ENCODE data around the gene SASH1. TPM values are rescaled to one million over a fixed set of nuclear protein-coding genes. Genes with fewer than 3 reads are reported as not detected.

Gene SASH1
- total RNA-seq, 1 experiment from 2014 or later: 11.7 TPM

GRCh38 chr6:148414836-148415235 is 72.2 kb downstream of the SASH1 start:
- ChIA-PET CTCF (no interaction called here), RAD21 (ENCODE audit: low non-redundant PET in 1 of 2, low total read pairs in 2 of 2, uncharacterized antibody in 2 of 2, unreplicated experiment in 2 of 2) (no interaction called here), POLR2A (no interaction called here)
- Histone ChIP-seq H3K9ac (ENCODE audit: low read length) (no peak overlapping the region), H3K36me3 (ENCODE audit: control insufficient read depth in 1 of 2, insufficient read depth in 2 of 2, low read length in 2 of 2) (no peaks in the 10 kb centered on the region), H4K20me1 (ENCODE audit: insufficient read depth) (no peaks in the 10 kb centered on the region), H3K9me3 (ENCODE audit: control insufficient read depth in 1 of 2, insufficient read depth in 1 of 2, low read depth in 1 of 2, low read length in 2 of 2) (no peaks in the 10 kb centered on the region), H2AFZ (ENCODE audit: low read depth, low read length, poor library complexity, severe bottlenecking) (no peak overlapping the region), H3K27me3 (ENCODE audit: insufficient read depth, low read length) (no peaks in the 10 kb centered on the region), H3K27ac (ENCODE audit: low read depth, low read length) (no peak overlapping the region), H3K4me1 (ENCODE audit: control insufficient read depth in 1 of 2, insufficient read depth in 2 of 2, low read length in 2 of 2) (peaks cover 6 to 9% of the 10 kb centered on the region in 2 experiments; a peak in 3 of 4 replicates), H3K9me2 (ENCODE audit: insufficient read depth) (no peaks in the 10 kb centered on the region), H3K4me3 (replicated peaks in 1 of 2; ENCODE audit: low read depth in 1 of 2, low read length in 2 of 2) (no peak overlapping the region), H3K79me2 (ENCODE audit: insufficient read depth, low read length) (no peaks in the 10 kb centered on the region), H3K4me2 (ENCODE audit: low read length) (no peak overlapping the region)
- BruUV-seq (replicated peaks): no TSS peak
- TF ChIP-seq EZH2 (IDR thresholded peaks at IDR 0.05) (no peak), SRF (IDR thresholded peaks at IDR 0.05; ENCODE audit: low read depth) (no peak), POLR2A (IDR thresholded peaks at IDR 0.05; ENCODE audit: borderline replicate concordance, extremely low read depth, insufficient read depth, insufficient read length) (no peak), JUND (IDR thresholded peaks at IDR 0.05) (no peak), SP1 (IDR thresholded peaks at IDR 0.05; ENCODE audit: low read depth) (no peak)
- DNase-seq (ENCODE audit: low read depth, low spot score) (no peak), ATAC-seq (no peak; the same call in 1 of the 2 replicates)
- intact Hi-C loops (cut with micrococcal nuclease): no loop called here

GRCh38 chr6:148415511-148416260 is 73.0 kb downstream of the SASH1 start:
- intact Hi-C loops (cut with micrococcal nuclease): no loop called here
- H3K9me2 ChIP-seq (ENCODE audit: insufficient read depth): no peaks in the 10 kb centered on the region
- H4K20me1 ChIP-seq (ENCODE audit: insufficient read depth): no peaks in the 10 kb centered on the region
- peaks cover 6 to 9% of the 10 kb centered on the region in 2 experiments; a peak in 2 of 4 replicates for H3K4me1 ChIP-seq (ENCODE audit: control insufficient read depth in 1 of 2, insufficient read depth in 2 of 2, low read length in 2 of 2)
- ATAC-seq (no peak), DNase-seq (ENCODE audit: low read depth, low spot score) (no peak)
- H2AFZ ChIP-seq (ENCODE audit: low read depth, low read length, poor library complexity, severe bottlenecking): no peak overlapping the region
- H3K27ac ChIP-seq (ENCODE audit: low read depth, low read length): no peak overlapping the region
- no peaks in the 10 kb centered on the region for H3K9me3 ChIP-seq (ENCODE audit: control insufficient read depth in 1 of 2, insufficient read depth in 1 of 2, low read depth in 1 of 2, low read length in 2 of 2)
- no TSS peak for BruUV-seq (replicated peaks)
- H3K36me3 ChIP-seq (ENCODE audit: control insufficient read depth in 1 of 2, insufficient read depth in 2 of 2, low read length in 2 of 2): no peaks in the 10 kb centered on the region
- ChIA-PET CTCF (no interaction called here), POLR2A (no interaction called here), RAD21 (ENCODE audit: low non-redundant PET in 1 of 2, low total read pairs in 2 of 2, uncharacterized antibody in 2 of 2, unreplicated experiment in 2 of 2) (no interaction called here)
- H3K4me3 ChIP-seq (replicated peaks in 1 of 2; ENCODE audit: low read depth in 1 of 2, low read length in 2 of 2): no peak overlapping the region
- no peaks in the 10 kb centered on the region for H3K79me2 ChIP-seq (ENCODE audit: insufficient read depth, low read length)
- no peaks in the 10 kb centered on the region for H3K27me3 ChIP-seq (ENCODE audit: insufficient read depth, low read length)
- H3K4me2 ChIP-seq (ENCODE audit: low read length): no peak overlapping the region
- no peak overlapping the region for H3K9ac ChIP-seq (ENCODE audit: low read length)
- no peak for TF ChIP-seq EGR1 (IDR thresholded peaks at IDR 0.05; ENCODE audit: low read depth)
- no peak for TF ChIP-seq FOSL1 (IDR thresholded peaks at IDR 0.05; ENCODE audit: low read depth)
- no peak for TF ChIP-seq SIN3A (IDR thresholded peaks at IDR 0.05; ENCODE audit: low read depth)
- TF ChIP-seq RAD21 (IDR thresholded peaks at IDR 0.05; ENCODE audit: low read depth): no peak
- TF ChIP-seq SP1 (IDR thresholded peaks at IDR 0.05; ENCODE audit: low read depth): no peak
- TF ChIP-seq EZH2phosphoT487 (IDR thresholded peaks at IDR 0.05; ENCODE audit: borderline replicate concordance): no peak
- TF ChIP-seq POLR2AphosphoS5 (IDR thresholded peaks at IDR 0.05; ENCODE audit: low read depth, low read length): no peak
- no peak for TF ChIP-seq CTCF (IDR thresholded peaks at IDR 0.05 in 2 of 3, conservative IDR thresholded peaks at IDR 0.05 in 1 of 3; ENCODE audit: borderline replicate concordance in 1 of 3, insufficient read depth in 1 of 3, low read depth in 2 of 3, low read length in 2 of 3)
- TF ChIP-seq EZH2 (IDR thresholded peaks at IDR 0.05): no peak
- TF ChIP-seq REST (IDR thresholded peaks at IDR 0.05; ENCODE audit: low read depth): no peak
- no peak for TF ChIP-seq POLR2A (IDR thresholded peaks at IDR 0.05; ENCODE audit: borderline replicate concordance, extremely low read depth, insufficient read depth, insufficient read length)
- TF ChIP-seq CEBPB (IDR thresholded peaks at IDR 0.05; ENCODE audit: low read depth): no peak
- TF ChIP-seq SRF (IDR thresholded peaks at IDR 0.05; ENCODE audit: low read depth): no peak
- TF ChIP-seq ATF3 (IDR thresholded peaks at IDR 0.05): no peak
